Measurements from ENCODE around the gene SRC.

GRCh38 chr20:37359836-37360235 is 13.9 kb downstream of the SRC start:
- TF ChIP-seq CTCF (IDR thresholded peaks at IDR 0.05) (no peak), POLR2A (IDR thresholded peaks at IDR 0.05) (no peak)

Data from body of pancreas (tissue), 4 donors.